ENCODE data around the gene RFXANK.
"Not testable (repeated sequence)": the region's sequence is repeated elsewhere in the genome, so short reads cannot be mapped to it uniquely, and the experiment has no call there.

RFXANK gene, protein sequence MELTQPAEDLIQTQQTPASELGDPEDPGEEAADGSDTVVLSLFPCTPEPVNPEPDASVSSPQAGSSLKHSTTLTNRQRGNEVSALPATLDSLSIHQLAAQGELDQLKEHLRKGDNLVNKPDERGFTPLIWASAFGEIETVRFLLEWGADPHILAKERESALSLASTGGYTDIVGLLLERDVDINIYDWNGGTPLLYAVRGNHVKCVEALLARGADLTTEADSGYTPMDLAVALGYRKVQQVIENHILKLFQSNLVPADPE

DNA sequence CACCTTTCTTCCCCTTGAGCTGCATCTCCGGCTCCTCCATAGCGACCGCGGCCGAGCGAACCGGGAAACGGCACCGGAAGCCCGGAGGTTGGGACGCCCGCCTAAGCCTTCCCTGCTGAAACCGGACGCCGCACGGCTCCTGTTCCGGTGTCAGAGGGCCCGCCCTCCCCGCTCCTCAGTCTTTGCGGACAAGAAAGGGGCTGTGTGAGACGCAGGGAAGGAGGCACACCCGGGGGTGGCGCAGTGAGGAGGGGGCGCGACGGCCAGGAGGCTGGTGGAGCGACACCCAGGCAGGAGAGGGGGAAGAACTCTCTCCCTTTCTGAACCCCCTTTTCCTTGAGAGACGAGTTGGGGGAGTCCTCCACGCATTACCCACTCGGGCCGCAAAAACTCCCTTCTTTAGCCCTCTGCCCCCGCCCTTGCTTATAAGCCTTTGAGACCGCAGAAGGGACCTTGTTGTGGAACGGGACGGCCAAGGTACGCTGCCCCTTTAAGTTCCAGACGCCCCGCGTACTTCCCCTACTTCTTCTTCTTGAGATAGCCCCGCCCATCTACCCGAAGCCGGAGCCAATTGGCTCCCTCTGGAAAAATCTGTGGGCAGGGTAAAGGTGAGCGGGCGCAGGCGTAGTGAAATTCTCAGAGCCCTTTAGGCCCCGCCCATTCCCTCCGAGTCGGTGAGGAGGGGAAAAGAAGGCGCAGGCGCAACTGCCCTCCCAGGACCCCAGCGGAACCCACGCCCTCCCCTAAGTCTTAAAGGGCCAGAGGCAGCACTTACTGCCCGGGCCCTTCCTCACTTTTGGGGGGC lies at the start of gene RFXANK, which contains the start of gene BORCS8:
Gene RFXANK, plus strand, starts transcription at position 181 of the 805 bp plus-strand sequence. CDS start 1,689 bp downstream, outside the sequence.
Gene BORCS8, minus strand, starts transcription at position 75 of the 805 bp plus-strand sequence. Its CDS starts 35 bp downstream, at position 40.
- DNase-seq = peak; percentile 99

DNA sequence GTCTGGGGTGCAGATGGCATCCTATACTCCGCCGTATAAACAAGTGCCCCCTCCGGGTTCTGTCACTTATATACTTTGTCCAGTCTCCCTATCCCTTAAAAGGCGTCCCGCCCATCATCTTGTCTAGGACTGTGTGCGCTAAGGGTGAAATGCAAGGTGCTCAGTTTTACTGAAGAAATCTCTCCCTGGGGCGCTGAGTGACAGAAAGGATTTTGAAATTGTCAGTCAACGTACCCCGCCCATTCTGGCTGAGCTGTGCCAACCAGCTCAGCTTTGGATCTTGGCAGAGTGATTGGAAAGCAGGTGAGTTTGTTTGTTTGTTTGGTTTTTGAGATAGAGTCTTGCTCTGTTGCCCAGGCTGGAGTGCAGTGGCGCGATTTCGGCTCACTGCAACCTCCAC lies 49.7 kb upstream of the RFXANK start:
- no peak for DNase-seq

DNA sequence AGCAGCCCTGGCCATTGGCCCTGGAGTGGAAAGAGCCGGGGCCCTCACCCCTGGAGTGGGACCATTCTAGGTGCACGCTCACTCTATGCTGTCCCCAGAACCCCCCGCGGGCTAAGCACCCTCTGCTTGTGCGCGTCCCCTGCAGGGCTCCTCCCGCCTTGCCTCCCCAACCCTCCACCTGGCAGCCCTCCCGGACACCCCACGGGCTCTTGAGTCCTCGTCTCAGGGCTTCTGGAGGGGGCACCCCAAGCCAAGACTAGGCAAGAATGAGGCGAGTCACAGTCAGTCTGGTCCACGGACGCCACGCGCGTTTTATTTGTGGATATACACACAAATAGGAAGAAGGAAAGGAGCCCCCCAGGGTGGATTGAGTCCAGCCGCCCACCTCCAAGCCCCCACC lies 46.8 kb upstream of the RFXANK start:
- DNase-seq = no peak

DNA sequence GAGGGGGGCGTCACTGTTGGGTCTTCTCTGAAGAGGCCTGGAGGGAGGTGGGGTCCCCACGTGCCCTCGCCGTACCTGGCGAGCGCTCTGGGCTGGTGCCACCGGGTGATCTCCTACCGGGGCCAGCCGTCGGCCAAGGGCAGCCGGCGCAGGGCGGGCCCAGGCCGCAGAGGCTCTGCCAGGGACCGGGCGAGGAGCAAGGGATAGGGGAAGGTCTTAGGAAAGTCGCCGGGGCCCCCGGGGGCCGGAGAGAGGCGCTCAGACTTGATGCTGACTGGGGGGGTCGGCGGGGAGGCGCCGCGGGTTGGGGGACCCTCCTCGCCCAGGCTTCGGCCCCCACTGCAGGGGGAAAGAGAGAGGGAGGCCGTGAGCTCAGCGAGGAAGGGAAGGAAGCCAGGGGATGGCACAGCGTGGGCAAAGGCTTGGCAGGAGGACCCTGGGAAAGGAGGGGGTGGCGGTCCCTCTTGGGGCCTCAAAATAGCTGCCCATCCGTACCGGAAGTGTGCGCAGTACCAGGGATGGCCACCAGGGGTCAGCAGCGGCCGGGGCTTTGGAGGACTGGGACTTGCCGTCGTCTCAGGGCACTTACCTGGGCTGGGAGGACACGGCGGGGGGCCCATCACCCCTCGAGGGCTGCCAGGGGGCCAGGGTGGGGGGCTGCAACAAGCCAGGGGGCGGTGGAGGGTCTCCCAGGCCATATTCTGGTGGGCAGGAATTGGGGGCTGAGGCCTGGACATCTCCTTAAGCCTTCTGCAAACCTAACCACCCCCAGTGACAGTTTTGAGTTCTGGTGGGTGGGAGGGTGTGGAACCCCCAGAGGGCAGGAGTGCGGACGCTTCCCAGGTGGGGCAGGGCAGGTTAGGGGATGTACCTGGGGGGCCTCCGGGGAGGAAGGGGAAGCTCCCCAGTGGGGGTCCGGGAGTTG lies 46.1 kb upstream of the RFXANK start:
- DNase-seq = peak; percentile 85

DNA sequence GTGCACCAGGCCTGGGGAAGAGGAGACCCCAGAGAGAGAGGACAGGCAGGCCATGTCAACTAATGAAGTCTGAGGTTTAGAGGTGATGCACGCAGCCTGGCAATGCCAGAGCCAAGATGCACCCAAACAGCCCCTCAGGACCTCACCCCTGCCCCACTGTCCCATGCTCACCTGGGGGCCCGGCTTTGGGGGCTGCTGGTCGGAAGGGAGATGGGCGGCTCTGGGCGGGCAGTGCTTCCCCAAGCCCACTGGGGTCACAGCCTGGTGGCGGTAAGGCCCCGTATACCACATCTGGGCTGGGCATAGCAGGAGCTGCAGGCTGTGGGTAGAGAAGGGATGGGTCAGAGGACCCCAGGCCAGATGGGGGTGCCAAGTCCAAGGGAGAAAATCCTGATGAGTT lies 45.2 kb upstream of the RFXANK start:
- DNase-seq = no peak

DNA sequence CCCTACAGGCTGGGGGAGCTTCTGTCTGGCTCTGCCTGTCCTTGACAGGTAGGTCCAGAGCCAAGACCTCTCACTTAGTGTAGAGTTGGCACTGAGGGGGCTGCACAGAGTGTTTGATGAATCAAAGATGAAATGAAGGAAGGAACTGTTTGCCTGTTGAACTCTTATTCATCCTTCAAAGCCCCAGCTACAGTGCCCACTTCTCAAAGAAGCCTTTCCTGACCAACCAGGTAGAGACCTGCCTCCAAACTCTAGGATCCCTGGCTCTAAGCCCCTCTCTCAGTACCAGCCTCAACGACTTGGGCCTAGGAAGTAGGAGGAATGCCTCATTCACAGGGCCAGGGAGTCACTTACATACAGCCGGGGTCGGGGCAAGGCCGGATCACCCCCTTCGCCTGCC lies 44.7 kb upstream of the RFXANK start:
- DNase-seq = no peak

DNA sequence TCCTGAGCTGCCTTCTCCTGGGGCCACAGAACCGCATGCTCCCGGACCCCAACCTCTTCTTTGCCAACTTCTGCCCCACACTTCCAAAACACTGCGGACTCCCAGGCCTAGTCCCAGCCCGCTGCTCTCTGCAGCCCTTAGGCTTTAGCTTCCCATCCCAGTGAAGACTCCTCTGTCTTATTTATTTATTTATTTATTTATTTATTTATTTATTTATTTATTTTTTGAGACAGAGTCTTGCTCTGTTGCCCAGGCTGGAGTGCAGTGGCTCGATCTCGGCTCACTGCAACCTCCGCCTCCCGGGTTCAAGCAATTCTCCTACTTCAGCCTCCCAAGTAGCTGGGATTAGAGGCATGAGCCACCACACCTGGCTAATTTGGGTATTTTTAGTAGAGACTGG lies 43.6 kb upstream of the RFXANK start:
- DNase-seq = not testable (repeated sequence)

DNA sequence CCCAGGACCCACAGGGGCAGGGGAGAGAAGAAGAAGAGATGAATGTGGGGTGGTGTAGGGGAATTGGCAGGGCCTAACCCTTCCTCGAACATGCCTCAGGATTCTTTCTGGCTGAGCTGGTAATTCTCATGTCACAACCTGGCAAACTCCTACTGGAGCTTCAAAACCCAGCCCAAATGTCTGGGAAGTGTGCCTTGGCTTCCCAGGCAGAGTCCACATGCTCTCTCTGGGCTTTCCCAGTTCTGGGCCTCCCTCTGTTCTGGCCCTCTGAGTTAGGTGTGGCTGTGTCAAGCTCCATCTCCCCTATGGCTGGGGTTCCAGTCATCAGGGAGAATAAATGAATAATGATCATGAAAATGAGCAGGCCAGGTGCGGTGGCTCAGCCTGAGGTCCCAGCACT lies 42.6 kb upstream of the RFXANK start:
- no peak for DNase-seq

DNA sequence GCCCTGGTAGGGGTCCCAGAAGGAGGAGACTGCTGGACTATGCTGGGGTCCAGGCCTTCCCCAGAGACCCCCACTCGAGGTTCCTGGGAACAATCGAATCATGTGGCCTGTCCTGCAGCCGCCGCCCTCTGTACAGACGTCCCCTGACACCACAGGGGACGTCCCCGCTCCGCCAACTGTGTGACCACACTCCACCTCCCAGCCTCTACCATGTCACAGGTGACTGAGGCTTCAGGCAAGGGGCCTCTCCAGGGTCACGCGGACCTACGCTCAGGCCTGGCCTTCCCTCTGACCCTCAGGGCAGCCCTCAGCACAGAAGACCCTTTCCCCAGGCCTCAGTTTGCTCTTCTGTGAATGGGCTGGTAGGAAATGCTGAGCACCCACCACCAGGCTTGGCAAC lies 40.6 kb upstream of the RFXANK start:
- DNase-seq = no peak

DNA sequence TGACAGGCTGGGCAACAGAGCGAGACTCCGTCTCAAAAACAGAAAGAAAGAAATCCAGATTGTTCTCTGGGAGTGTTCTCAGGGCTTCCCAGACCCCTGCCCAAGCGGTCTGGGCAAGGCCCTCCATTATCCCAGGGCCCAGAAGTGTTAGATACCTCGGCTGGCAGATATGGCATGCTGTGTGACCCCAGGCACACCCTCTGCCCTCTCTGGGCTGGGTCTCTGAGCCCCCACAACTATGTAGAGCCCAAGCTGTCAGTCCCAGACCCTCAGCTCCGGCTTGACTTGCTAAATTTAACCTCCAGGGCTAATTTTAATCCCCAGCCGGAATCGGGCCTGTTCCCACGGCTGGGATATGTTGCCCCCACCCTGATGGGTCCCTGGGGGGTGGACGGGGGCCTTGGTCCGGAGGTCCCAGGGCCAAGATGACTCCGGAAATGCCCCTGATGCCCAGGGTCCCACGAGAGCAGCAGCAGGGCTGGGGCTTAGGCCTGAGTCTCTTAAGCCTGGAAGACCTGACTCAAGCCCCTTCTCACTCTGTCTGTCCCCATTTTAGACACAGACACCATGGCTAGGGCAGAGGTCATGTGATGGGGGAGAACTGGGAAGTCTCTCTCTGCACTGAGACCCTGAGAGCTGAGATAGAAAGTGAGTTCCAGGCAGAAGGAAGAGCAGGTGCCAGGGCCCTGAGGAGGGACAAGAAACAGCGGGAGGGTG lies 39.2 kb upstream of the RFXANK start:
- DNase-seq = no peak

DNA sequence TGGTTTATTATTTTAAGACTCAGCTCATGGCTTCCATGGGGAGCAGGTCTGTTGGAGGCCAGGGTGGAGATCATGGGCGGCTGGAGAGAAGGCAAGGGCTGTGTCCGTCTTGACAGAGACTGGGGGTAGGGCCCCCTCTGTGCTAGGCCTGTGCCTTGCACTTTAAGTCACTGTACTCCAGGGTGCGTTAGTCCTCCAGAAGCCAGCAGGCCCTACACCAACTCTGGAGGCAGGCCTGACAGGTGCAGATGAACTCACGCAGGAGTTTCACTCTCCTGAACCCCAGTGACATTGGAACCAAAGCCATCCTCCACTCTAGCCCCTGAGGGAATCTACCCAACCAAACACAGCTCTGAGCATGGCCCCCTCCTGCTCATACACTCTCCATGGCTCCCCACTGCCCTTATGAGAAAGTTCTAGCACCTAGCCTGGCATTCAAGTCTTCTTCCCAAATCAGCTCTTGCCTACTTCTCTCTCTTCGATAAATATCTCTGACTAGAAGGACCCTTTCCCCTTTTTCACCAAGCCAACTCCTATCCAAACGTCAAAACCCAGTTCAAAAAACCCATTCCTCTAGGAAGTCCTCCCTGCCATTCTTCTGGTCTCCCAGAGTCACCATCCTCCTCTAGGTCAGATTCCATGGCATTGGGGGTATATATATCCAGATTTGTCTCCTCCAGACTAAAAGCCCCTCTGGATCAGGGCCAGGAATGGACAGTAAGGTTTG lies 37.1 kb upstream of the RFXANK start:
- DNase-seq = no peak

DNA sequence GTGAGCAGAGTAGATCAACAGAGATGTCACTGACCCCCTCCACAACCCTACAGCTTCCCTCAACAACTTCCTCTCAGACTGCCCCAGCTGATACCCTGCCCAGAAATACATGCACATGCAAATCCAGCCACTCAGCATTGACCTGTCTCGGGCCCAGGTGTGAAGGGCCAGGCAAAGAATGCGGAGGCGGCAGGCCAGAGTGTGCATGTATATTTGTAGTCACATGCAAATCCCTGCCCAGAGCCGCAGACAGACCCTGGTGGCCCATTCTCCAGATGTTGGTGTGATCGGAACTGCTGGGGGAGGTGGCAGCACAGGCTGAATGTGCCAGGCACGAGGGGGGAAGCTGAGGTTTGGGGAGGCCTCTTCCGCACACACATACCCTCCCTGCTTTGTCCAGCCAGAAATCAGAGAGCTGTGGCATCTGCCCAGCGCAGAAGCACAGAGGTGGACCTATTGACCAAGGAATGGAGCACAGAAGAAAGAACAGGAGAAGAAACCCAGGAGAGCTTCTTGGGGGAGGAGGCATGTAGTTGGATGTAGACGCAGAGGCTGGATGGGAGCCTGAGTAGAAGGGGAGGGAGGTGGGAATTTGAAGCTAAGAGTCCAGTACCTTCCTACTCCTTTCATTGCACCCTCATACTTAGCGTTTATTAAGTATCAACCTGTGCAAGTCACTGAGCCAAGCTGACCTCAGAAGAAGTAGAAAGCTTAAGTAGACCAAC lies 36.4 kb upstream of the RFXANK start:
- DNase-seq = no peak

DNA sequence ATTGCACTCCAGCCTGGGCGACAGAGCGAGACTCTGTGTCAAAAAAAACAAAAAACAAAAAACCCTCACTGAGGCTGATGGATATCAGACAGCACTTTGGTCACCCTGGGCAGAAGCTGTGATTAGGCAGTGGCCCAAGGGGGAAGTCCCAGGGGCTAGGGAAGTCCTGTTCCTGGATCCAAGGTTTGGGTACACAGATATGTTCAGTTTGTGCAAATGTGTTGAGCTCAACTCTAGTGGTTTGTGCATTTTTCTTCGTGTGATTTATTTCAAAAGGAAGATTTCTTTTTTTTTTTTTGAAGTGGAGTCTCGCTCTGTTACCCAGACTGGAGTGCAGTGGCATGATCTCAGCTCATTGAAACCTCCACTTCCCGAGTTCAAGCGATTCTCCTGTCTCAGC lies 34.2 kb upstream of the RFXANK start:
- no peak for DNase-seq

DNA sequence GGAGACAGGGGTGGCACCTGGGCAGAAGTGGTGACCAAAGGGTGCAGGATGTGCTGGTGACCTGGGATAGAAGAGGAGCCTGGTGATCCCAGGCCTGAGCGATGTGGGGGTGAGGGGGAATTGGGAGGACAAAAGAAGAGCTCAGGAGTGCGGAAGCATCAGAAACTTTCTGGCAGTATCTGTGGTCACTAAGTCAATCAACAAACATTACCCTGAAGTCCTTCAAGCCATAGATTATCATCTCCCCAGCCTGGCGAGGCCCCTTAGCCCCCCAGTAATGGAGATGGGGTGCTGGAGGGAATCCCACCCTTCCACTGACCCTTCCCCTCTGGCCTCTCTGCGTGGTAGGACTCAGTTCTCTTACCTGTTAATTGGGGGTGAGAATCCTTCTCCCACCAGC lies 32.5 kb upstream of the RFXANK start:
- DNase-seq = no peak

DNA sequence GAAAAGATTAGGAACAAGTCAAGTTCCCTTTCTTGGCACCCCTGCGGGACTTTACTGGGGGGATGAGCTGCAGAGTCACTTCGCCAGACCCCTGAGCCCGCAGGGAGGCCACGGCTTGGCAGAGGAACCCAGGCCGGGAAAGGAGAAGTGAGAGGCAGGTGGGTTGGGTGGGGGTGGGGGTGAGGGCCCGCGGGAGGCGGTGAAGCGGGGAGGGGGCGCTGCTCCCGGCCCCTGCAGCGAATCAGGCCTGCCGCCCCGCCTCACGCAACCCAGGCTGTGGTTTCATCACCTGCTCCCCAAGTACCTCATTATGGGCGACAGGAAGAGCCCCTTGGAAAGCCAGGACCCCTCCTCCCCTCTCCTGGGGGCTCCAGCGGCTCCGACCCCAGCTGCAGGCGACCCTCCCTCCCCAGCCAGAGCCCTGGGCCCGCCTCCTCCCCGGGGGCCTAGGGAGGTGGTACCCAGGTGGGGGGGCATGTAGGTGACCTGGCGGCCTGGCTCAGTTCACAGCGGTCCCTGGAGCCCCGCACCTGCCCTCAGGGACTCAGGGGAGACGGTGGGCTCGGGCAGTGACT lies 31.5 kb upstream of the RFXANK start:
- DNase-seq = no peak

DNA sequence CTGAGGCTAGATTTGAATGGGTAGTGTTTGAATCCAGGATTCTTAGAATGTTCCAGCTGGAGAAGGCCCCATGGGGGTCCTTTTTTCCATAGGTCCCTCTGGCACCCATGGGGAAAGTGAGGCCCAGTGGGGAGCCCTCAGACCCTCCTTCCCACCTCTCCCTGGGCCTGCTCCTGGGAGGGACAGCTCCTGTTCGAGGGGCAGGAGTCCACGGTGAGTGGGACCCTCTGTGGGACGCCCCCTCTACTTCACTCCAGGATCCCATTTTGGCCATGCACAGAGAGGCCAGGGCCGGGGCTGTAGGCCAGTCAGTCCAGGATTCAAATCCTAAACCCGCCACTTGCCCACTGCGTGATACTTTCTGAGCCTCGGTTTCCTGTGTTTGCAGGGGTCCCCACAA lies 29.6 kb upstream of the RFXANK start:
- DNase-seq = no peak

DNA sequence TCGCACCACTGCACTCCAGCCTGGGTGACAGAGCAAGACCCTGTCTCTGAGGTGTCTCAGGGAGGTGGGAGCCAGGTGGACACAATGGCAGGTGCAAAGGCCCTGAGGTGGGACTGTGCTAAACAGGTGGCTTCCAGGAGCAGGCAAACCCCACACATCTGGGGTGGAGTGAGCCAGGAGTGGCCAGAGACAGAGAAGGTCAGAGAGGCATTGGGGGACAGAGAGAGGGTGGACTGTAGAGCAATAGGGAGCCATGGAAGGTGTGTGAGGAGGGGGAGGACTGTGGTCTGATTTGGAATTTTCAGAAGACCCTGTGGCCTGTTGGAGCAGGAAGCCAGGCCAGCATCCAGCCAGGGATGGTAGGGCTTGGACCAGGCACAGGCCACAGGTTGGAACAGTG lies 26.7 kb upstream of the RFXANK start:
- DNase-seq = no peak

DNA sequence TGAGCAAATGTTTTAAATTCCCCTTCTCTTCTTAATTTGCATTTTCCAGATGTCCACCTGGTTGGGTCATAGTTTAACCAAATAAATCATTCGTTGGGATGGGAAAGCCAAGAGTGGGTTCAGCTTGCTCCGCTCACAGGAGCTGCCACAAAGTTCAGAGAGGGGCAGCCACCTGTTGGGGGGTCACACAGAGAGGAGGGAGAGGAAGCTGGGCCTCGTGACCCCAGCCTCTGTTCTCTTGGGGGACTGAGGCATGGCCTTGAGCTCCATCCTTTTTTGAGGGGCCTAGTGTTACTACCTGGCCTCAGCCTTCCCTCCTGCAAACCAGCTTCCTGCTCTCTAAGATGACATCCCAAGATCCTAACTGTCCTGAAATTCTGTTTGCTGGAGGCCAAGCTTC lies 24.4 kb upstream of the RFXANK start:
- no peak for DNase-seq

DNA sequence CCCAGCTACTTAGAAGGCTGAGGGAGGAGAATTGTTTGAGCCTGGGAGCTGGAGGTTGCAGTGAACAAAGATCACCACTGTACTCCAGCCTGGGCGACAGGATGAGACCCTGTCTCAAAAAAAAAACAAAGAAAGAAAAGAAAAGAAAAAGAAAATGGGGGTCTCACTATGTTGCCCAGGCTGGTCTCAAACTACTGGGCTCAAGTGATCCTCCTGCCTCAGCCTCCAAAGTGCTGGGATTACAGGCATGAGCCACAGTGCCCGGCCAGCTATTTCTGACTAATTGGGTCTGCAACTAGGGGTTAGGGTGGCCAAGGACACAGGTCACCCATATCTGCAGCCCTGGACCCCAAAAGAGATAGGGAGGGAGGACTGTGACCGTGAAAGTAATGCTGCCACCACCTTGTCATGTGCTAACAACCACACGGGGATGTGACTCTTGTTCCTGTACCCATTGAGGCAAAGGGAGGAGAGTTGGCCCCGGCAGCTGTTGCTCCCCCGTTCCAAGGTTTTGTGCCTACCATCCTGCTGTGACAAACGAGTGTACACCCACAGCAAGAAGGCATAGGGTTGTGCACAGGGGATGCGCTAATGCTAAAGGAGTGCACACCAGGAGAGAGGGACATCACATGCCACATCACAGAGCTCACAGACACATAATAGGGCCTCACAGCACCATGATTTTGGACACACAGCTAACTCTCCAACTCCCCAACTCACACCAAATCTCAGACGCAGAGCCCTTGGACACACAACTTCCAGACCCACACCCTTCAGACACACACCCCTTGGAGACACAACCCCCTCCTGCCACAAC lies 22.6 kb upstream of the RFXANK start:
- no peak for DNase-seq
